ENCODE data around the gene CTSD.

CTSD gene

DNA sequence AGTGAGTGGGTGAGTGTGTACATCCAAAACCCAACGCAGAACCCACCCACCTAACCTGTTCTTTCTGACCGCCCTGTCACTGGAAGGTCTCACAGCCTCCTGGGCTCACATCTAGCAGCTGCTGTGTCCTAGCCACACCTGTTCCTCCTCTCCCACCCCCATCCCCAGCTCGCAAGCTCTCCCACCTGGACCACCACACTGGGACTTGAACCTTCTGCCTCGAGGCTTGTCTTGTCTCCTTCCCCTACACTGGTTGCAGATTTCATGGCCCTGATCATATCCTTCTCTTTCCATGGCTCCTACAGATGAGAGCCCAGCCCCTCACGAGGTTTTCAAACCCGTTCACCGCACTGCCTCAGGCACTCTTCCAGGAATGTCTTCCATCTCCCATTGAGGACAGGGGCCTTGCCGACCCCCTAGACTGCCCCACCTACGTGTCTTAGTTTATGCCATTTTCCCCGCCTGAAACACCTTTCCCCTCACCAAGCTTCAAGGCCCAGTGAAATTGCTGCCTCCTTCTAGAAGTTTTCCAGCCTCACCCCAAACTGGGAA, 20.1 kb downstream of the CTSD start:
- TF ChIP-seq, protein P1, sequence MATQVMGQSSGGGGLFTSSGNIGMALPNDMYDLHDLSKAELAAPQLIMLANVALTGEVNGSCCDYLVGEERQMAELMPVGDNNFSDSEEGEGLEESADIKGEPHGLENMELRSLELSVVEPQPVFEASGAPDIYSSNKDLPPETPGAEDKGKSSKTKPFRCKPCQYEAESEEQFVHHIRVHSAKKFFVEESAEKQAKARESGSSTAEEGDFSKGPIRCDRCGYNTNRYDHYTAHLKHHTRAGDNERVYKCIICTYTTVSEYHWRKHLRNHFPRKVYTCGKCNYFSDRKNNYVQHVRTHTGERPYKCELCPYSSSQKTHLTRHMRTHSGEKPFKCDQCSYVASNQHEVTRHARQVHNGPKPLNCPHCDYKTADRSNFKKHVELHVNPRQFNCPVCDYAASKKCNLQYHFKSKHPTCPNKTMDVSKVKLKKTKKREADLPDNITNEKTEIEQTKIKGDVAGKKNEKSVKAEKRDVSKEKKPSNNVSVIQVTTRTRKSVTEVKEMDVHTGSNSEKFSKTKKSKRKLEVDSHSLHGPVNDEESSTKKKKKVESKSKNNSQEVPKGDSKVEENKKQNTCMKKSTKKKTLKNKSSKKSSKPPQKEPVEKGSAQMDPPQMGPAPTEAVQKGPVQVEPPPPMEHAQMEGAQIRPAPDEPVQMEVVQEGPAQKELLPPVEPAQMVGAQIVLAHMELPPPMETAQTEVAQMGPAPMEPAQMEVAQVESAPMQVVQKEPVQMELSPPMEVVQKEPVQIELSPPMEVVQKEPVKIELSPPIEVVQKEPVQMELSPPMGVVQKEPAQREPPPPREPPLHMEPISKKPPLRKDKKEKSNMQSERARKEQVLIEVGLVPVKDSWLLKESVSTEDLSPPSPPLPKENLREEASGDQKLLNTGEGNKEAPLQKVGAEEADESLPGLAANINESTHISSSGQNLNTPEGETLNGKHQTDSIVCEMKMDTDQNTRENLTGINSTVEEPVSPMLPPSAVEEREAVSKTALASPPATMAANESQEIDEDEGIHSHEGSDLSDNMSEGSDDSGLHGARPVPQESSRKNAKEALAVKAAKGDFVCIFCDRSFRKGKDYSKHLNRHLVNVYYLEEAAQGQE (IDR thresholded peaks at IDR 0.05; ENCODE audit: insufficient read depth in 1 of 2, low read depth in 2 of 2, low read length in 2 of 2): no peak
- no peak for TF ChIP-seq SIN3A (IDR thresholded peaks at IDR 0.05; ENCODE audit: borderline replicate concordance, insufficient read depth, low read length)
- TF ChIP-seq TAF1 (IDR thresholded peaks at IDR 0.05; ENCODE audit: borderline replicate concordance, insufficient read depth, low read length): no peak
- TF ChIP-seq POLR2AphosphoS5 (IDR thresholded peaks at IDR 0.05; ENCODE audit: low read depth, low read length): no peak

DNA sequence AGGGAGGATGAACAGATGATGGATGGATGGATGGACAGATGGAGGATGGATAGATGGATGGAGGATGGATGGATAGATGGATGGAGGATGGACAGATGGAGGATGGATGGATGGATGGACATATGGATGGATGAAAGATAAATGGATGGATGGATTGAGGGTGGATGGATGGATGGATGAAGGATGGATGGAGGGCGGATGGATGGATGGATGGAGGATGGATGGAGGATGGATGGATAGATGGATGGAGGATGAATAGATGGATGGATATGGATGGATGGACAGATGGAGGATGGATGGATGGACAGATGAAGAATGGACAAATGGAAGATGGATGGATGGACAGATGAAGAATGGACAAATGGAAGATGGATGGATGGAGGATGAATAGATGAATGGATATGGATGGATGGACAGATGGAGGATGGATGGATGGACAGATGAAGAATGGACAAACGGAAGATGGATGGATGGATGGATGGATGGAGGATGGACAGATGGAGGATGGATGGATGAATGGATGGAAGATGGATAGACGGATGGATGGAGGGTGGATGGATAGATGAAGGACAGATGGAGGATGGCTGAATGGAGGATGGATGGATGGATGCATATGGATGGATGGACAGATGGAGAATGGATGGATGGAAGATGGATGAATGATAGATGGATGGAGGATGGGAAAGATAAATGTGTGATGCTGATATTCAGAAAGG, 20.7 kb downstream of the CTSD start:
- TF ChIP-seq TAF1 (IDR thresholded peaks at IDR 0.05; ENCODE audit: borderline replicate concordance, insufficient read depth, low read length) (no peak), SIN3A (IDR thresholded peaks at IDR 0.05; ENCODE audit: borderline replicate concordance, insufficient read depth, low read length) (no peak), POLR2AphosphoS5 (IDR thresholded peaks at IDR 0.05; ENCODE audit: low read depth, low read length) (no peak), FOXP2 (optimal IDR thresholded peaks at IDR 0.05; ENCODE audit: borderline replicate concordance, extremely low read depth, extremely low read length, insufficient read depth) (no peak)
- TF ChIP-seq, protein P1 (IDR thresholded peaks at IDR 0.05; ENCODE audit: insufficient read depth in 1 of 2, low read depth in 2 of 2, low read length in 2 of 2): no peak

DNA sequence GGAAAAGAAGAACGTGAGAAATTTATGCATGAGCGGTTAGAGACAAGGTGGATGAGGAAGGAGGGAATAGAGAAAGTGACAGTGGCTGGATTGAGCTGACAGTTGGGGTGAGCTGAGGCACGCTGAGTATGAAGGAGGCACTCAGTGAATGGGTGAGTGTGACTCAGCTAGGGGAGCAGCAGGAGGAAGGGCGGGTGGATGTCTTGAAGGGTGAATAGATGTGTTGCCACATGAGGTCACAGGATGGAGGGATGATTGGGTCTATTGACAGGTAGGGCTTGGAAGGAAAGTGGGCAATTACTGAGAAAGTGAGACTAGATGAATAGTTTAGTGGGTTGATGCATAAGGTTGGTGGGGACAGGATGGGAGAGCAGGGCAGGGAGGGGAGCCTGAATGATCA, 21.4 kb downstream of the CTSD start:
- TF ChIP-seq SIN3A (IDR thresholded peaks at IDR 0.05; ENCODE audit: borderline replicate concordance, insufficient read depth, low read length) (no peak), FOXP2 (optimal IDR thresholded peaks at IDR 0.05; ENCODE audit: borderline replicate concordance, extremely low read depth, extremely low read length, insufficient read depth) (no peak), TAF1 (IDR thresholded peaks at IDR 0.05; ENCODE audit: borderline replicate concordance, insufficient read depth, low read length) (no peak), POLR2AphosphoS5 (IDR thresholded peaks at IDR 0.05; ENCODE audit: low read depth, low read length) (no peak)
- TF ChIP-seq, protein P1 (IDR thresholded peaks at IDR 0.05; ENCODE audit: insufficient read depth in 1 of 2, low read depth in 2 of 2, low read length in 2 of 2): no peak

DNA sequence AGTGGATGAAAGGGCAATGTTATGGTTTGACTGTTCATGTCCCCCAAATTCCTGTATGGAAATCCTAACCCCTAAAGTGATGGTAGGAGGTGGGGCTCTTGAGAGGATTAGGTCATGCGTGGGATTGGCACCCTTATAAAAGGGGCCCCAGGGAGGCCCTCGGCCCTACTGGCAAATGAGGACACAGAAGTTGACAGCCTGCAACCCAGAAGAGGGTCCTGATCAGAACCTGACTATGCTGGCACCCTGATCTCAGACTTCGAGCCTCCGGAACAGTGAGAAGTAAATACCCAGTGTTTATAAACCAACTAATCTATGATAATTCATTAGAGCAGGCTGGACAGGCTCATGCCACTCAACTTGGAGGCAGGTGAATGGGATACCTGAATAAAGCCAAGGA, 22.0 kb downstream of the CTSD start:
- TF ChIP-seq FOXP2 (optimal IDR thresholded peaks at IDR 0.05; ENCODE audit: borderline replicate concordance, extremely low read depth, extremely low read length, insufficient read depth) (no peak), POLR2AphosphoS5 (IDR thresholded peaks at IDR 0.05; ENCODE audit: low read depth, low read length) (no peak), TAF1 (IDR thresholded peaks at IDR 0.05; ENCODE audit: borderline replicate concordance, insufficient read depth, low read length) (no peak), SIN3A (IDR thresholded peaks at IDR 0.05; ENCODE audit: borderline replicate concordance, insufficient read depth, low read length) (no peak)
- TF ChIP-seq, protein P1 (IDR thresholded peaks at IDR 0.05; ENCODE audit: insufficient read depth in 1 of 2, low read depth in 2 of 2, low read length in 2 of 2): no peak

Measured in PFSK-1 (cell line).